ENCODE measurements around the gene RASL10A.

The RASL10A gene

GRCh38 chr22:29301716-29302401 lies 13.6 kb downstream of the RASL10A start:
- no peak for DNase-seq

DNA sequence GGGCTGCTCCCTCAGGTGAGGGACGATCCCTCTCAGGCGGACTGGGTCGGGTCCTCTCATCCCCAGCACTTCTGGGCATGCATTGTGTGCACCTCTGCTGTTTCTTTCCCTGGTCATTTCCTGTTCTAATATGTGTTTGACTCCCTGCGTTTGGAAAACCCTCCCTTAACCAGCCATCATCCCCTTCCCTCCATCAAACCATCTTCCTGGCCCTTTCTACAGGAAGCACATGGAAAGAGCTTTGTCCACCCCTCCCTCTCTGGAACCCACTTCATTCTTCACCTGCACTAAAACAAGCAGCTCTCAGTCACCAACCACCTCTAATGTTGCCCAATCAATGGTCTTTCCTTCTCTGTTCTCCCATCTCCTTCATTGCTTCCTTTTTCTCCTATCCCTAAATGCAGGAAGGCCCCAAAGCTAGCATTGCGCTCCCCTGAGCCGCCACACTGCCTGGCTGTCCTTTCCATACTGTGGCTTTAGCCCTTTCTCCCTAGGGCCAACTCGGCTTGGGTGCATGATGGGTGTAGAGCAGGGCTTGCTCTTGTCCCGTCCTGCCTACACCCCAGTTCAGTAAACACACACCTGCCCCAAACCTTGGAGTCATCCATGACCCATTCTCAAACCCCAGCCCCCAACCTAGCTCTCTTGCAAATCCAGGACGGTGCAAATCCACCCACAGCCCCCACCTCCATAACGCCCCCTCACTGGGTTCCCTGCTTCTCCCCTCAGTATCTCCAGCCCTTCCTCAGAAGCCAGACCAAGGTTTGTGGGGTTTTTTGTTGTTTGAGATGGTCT lies 14.5 kb downstream of the RASL10A start:
- DNase-seq: no peak

- DNase-seq: no peak
These were observed 15.1 kb downstream of the RASL10A start for GRCh38 chr22:29300467-29300806.

DNA sequence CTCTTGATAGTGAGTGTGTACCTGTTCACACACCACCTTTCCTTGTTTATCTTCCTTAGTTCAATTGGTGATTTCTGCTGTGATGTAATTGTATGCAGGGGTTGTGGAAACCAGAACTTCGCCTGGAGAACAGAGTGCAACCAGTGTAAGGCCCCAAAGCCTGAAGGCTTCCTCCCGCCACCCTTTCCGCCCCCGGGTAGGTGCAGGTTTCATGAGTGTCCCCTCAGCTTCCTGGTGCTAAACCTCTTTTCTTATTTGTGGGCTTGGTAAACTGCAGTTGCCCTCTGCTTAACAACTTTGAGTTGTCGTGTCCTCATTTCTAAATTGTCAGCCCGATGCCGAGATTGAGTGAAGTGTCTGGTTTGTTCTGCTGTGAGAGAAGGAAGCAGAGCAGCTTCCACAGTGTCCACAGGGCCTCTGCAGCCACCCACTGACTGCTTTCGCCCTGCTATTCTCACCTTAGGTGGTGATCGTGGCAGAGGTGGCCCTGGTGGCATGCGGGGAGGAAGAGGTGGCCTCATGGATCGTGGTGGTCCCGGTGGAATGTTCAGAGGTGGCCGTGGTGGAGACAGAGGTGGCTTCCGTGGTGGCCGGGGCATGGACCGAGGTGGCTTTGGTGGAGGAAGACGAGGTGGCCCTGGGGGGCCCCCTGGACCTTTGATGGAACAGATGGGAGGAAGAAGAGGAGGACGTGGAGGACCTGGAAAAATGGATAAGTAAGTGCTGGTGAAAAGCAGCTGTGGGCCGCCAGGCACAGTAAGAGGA lies 16.2 kb downstream of the RASL10A start:
- no peak for DNase-seq

GRCh38 chr22:29298641-29299040 lies 16.9 kb downstream of the RASL10A start:
- DNase-seq: no peak

DNA sequence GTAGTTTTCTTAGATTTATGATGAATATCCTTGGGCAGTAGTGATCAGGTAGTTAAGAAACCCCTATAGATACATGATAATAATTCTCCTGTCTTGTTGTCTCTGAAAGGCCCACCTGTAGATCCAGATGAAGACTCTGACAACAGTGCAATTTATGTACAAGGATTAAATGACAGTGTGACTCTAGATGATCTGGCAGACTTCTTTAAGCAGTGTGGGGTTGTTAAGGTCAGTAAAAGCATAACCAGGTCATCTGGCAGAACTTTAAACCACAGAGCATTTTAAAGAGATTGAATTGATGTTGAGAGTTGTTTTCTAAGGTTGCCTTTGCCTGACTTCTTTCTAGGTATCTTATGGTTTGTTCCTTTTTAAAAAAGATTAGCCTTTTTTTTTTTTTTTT lies 23.1 kb downstream of the RASL10A start:
- no peak for DNase-seq

GRCh38 chr22:29291215-29291614 lies 24.3 kb downstream of the RASL10A start:
- DNase-seq: no peak

- no peak for DNase-seq
These were observed 25.4 kb downstream of the RASL10A start for GRCh38 chr22:29290061-29290460.

DNA sequence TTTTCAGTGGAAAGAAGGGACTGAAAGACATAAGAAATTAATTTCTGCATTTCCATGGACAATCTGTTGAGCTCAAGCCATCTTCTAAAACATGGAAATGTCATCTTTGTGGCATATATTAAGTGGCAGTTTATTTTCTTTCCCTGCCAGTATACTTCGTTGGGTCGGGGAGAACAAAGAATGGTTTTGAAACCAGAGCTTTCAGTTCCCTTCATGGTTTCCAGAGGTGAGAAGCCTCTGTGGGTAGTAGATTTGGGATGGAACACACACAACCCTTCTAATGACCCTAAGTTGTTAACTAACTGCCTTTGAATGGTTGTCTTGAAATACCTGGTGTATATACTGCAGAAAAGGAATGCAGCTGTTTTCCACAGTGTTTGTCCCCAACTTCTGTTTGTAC lies 26.7 kb downstream of the RASL10A start:
- DNase-seq: no peak

DNA sequence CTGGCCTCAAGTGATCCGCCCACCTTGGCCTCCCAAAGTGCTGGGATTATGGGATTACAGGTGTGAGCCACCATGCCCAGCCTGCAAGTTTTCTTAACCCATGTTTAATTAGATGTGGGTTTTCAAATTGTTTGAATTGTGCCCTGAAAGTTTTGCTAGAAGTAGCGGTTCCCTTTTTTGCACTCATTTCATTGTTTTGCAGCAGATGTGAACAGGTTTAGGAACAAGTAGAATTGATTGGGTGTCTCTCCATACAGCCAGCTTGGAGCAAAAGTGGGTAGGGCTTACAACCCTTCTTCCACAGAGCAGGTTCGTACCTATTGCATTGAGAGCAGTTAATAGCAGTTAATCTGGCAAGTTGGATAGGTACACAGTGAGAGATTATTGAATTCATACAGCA lies 31.3 kb downstream of the RASL10A start:
- DNase-seq: no peak

DNA sequence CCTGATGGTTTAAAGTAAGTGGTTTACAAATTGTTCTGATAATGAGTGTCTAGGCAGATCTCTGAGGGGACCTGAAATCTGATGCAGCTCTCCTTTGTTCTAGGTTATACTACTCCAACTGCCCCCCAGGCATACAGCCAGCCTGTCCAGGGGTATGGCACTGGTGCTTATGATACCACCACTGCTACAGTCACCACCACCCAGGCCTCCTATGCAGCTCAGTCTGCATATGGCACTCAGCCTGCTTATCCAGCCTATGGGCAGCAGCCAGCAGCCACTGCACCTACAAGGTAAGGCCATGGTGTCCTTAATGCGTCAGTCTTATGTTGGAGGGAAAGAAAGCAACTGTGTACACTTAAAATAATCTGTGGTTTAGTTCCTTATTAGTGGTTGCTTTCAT lies 37.6 kb downstream of the RASL10A start:
- DNase-seq: no peak

GRCh38 chr22:29275819-29276565 lies 39.5 kb downstream of the RASL10A start:
- no peak for DNase-seq

DNA sequence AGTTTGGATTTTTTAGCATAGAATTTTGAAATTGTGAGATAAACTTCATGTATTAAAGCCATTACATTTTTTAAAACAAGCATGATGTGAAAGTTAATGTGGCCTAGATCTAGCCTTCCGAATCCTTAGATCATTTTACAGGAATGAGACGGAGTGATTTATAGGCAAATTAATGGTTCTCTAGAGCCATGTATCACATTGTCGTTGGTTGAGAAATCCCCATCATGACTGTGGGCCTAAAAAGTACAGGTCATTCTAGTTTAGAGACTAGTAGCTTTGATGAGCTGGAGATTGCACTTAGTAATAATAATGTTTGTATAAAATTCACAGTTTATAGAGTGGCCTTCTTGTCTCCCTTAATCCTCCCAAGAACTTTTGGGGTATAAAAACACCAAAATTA lies 40.3 kb downstream of the RASL10A start:
- no peak for DNase-seq

- no peak for DNase-seq
These were observed 42.9 kb downstream of the RASL10A start for GRCh38 chr22:29272624-29273023.

GRCh38 chr22:29270475-29271271 lies 44.8 kb downstream of the RASL10A start:
- no peak for DNase-seq

- peak in 1 of 2 donors; percentile 23 for DNase-seq
These were observed 45.6 kb downstream of the RASL10A start for GRCh38 chr22:29269731-29270474.

GRCh38 chr22:29269230-29269604 lies 46.3 kb downstream of the RASL10A start:
- DNase-seq: no peak

- peak; percentile 33 to 57 for DNase-seq
These were observed 46.8 kb downstream of the RASL10A start for GRCh38 chr22:29268511-29269229.

- DNase-seq: peak; percentile 95 to 97
These were observed 47.5 kb downstream of the RASL10A start, which contains the start of the genes EWSR1 and RHBDD3 for GRCh38 chr22:29267858-29268510. Gene EWSR1, plus strand, starts transcription at chr22:29268268. Its CDS starts 69 bp downstream, at chr22:29268337. Gene RHBDD3, minus strand, starts transcription at chr22:29267981. Its CDS starts 2,355 bp downstream, at chr22:29265626.

DNA sequence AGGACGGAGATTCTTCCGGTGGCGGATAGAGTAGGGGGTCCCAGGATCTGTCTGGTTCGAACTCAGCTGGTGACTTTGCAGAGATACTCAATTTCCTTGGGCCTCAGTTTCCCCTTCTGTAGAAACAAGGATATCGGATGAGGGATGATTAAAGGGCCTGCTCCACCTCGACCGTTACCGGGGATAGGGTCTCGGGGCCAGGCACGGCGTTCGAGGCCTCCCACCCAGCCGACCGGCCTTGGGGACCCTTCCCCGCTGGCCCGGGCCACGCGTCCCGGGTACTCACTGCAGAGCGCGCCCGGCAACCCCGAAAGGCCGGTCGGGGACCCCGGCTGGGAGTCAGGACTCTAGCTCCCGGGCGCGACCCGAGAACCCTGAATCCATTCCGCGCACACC lies 48.0 kb downstream of the RASL10A start:
- no peak for DNase-seq

All from CD4-positive, alpha-beta T cell treated with Interleukin-4 for 1 hour (primary cell).